Measurements from ENCODE around the gene WDPCP. TPM values are rescaled to one million over a fixed set of nuclear protein-coding genes. Genes with fewer than 3 reads are reported as not detected.
"Not testable (repeated sequence)": the region's sequence is repeated elsewhere in the genome, so short reads cannot be mapped to it uniquely, and the experiment has no call there.

WDPCP gene
- total and polyA plus RNA-seq, 2 donors: 5.5 to 10.4 TPM

DNA sequence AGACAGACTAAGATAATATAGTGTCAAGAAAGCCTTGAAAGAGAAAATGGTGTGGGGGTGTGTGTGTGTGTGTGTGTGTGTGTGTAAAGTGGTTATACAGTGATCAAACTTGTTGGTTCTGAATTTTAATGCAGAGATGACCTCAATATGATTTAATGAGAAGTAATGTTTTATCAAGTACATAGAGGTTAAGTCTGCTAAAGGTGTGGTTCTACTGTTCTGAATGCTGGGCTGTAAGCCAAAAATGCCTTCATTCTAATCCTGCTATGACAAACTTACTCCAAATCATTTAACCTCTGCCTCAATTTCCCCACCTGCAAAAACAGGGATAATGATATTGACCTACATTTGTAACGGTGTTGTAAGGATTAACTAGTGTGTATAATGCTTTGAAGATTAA lies 87.9 kb downstream of the WDPCP start:
- no peak overlapping the region for H3K4me3 ChIP-seq (ENCODE audit: low read length in 2 of 2)
- WGBS: 95% methylated on average over 1 of the region's 1 CpG
- H3K36me3 ChIP-seq (ENCODE audit: control insufficient read depth in 2 of 2, insufficient read depth in 2 of 2, low read length in 1 of 2): no peaks in the 10 kb centered on the region
- no peaks in the 10 kb centered on the region for H3K9me3 ChIP-seq (ENCODE audit: control insufficient read depth in 2 of 2, insufficient read depth in 1 of 2, low read length in 1 of 2)
- H3K27ac ChIP-seq (ENCODE audit: low read depth in 1 of 2, low read length in 1 of 2): no peak overlapping the region
- H3K4me1 ChIP-seq (ENCODE audit: control insufficient read depth in 2 of 2, insufficient read depth in 2 of 2, low read length in 2 of 2): no peaks in the 10 kb centered on the region
- H3K27me3 ChIP-seq (ENCODE audit: control insufficient read depth in 2 of 2, insufficient read depth in 1 of 2, low read length in 1 of 2): no peaks in the 10 kb centered on the region
- no peak for DNase-seq (ENCODE audit: low read depth in 6 of 9, low spot score in 9 of 9)

DNA sequence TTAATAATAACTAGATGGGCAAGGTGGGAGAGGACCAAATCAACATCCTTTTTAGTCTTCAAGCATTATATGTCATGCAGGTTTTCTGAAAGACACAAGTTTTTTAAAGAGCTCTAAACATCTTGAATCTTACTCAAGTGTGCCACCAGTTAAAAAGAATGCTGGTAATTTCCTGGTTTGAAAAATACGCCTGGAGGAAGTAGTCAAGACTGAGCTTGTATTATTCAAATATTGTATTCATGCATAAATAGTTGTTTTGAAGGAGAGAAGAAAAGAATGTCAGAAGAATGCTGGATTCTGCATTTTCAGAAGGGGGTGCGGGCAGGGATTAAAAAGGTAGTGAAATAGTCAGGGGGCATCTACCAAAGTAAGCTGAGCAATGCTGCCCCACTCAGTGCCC lies 90.7 kb downstream of the WDPCP start:
- Histone ChIP-seq H3K27ac (ENCODE audit: low read depth in 1 of 2, low read length in 1 of 2) (no peak overlapping the region), H3K4me3 (ENCODE audit: low read length in 2 of 2) (no peak overlapping the region), H3K27me3 (ENCODE audit: control insufficient read depth in 2 of 2, insufficient read depth in 1 of 2, low read length in 1 of 2) (no peaks in the 10 kb centered on the region), H3K36me3 (ENCODE audit: control insufficient read depth in 2 of 2, insufficient read depth in 2 of 2, low read length in 1 of 2) (no peaks in the 10 kb centered on the region), H3K4me1 (ENCODE audit: control insufficient read depth in 2 of 2, insufficient read depth in 2 of 2, low read length in 2 of 2) (no peaks in the 10 kb centered on the region), H3K9me3 (ENCODE audit: control insufficient read depth in 2 of 2, insufficient read depth in 1 of 2, low read length in 1 of 2) (no peaks in the 10 kb centered on the region)
- 96% methylated on average over 2 of the region's 2 CpGs for WGBS
- no peak for DNase-seq (ENCODE audit: low read depth in 6 of 9, low spot score in 9 of 9)

DNA sequence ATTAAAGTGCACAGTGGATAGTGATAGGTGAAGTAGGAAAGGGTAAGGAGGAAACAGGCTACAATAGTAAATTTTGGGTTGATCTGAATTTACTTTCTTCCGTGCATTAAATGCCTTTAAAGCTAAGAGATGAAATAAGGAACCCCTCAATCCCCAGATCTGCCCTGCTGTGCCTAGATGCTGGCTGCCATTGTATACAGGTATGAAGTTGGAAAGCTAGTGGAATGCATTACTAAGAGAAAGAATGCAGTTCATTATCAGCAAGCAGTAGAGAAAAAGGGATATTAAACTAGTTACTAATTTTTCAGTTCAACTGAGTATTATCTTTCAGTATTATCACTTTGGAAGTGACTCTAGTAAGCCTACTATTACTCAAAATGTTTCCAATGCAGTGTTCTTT lies 93.3 kb downstream of the WDPCP start:
- H3K27me3 ChIP-seq (ENCODE audit: control insufficient read depth in 2 of 2, insufficient read depth in 1 of 2, low read length in 1 of 2): no peaks in the 10 kb centered on the region
- no peak overlapping the region for H3K27ac ChIP-seq (ENCODE audit: low read depth in 1 of 2, low read length in 1 of 2)
- H3K36me3 ChIP-seq (ENCODE audit: control insufficient read depth in 2 of 2, insufficient read depth in 2 of 2, low read length in 1 of 2): no peaks in the 10 kb centered on the region
- no peak overlapping the region for H3K4me3 ChIP-seq (ENCODE audit: low read length in 2 of 2)
- no peaks in the 10 kb centered on the region for H3K4me1 ChIP-seq (ENCODE audit: control insufficient read depth in 2 of 2, insufficient read depth in 2 of 2, low read length in 2 of 2)
- no peaks in the 10 kb centered on the region for H3K9me3 ChIP-seq (ENCODE audit: control insufficient read depth in 2 of 2, insufficient read depth in 1 of 2, low read length in 1 of 2)
- no peak for DNase-seq (ENCODE audit: low read depth in 6 of 9, low spot score in 9 of 9)
- 98% methylated on average over 1 of the region's 1 CpG for WGBS

DNA sequence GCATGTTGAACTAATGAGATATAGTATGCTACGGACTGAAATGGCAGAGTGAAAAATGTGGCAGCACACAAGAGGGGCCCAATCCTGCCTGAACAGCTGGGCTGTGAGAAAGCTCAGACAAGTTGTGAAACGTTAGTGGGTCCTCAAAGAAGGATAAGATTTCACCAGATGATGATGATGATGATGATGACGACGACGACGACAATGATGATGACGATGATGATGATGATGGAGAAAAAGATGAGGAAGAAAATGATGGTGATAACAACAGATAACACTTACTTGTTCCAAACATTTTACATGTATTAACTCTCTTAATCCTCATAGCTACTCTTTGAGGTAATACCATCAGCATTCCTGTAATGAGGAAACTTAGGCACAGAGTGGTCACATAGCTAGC lies 94.2 kb downstream of the WDPCP start:
- 97% methylated on average over 7 of the region's 7 CpGs for WGBS
- H3K4me3 ChIP-seq (ENCODE audit: low read length in 2 of 2): no peak overlapping the region
- H3K36me3 ChIP-seq (ENCODE audit: control insufficient read depth in 2 of 2, insufficient read depth in 2 of 2, low read length in 1 of 2): no peaks in the 10 kb centered on the region
- no peaks in the 10 kb centered on the region for H3K27me3 ChIP-seq (ENCODE audit: control insufficient read depth in 2 of 2, insufficient read depth in 1 of 2, low read length in 1 of 2)
- no peaks in the 10 kb centered on the region for H3K4me1 ChIP-seq (ENCODE audit: control insufficient read depth in 2 of 2, insufficient read depth in 2 of 2, low read length in 2 of 2)
- DNase-seq (ENCODE audit: low read depth in 6 of 9, low spot score in 9 of 9): no peak
- no peaks in the 10 kb centered on the region for H3K9me3 ChIP-seq (ENCODE audit: control insufficient read depth in 2 of 2, insufficient read depth in 1 of 2, low read length in 1 of 2)
- no peak overlapping the region for H3K27ac ChIP-seq (ENCODE audit: low read depth in 1 of 2, low read length in 1 of 2)

DNA sequence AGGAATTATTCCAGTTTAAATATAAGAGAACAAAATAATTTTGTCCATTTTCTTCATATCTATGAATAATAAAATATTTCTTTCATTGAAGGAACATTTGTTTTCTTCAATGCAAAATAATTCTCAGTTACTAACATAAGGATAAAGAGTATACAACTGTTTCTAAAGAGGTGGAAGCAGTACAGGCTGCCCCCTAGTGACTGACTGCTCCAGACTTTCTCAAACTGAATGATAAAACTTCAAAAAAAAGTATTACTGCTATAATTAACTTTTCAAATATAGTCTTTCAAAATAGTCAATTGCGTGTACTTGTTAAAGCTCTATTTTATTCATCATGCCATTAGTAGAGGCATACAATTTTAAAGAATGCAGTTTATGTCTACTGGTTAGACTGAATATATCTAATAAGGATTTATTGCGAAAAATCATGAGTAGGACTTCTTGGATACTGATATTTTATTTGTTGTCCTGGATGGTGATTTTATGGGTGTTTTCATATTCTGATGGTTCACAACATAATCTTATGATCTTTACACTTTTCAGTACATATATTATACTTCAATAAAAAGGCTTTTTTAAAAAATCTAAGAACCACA lies 100.1 kb downstream of the WDPCP start:
- H3K27me3 ChIP-seq (ENCODE audit: control insufficient read depth in 2 of 2, insufficient read depth in 1 of 2, low read length in 1 of 2): no peaks in the 10 kb centered on the region
- DNase-seq (ENCODE audit: low read depth in 6 of 9, low spot score in 9 of 9): peak in 4 of 9 donors; percentile 8 to 46 (median 20)
- no peaks in the 10 kb centered on the region for H3K36me3 ChIP-seq (ENCODE audit: control insufficient read depth in 2 of 2, insufficient read depth in 2 of 2, low read length in 1 of 2)
- H3K4me3 ChIP-seq (ENCODE audit: low read length in 2 of 2): no peak overlapping the region
- no peaks in the 10 kb centered on the region for H3K9me3 ChIP-seq (ENCODE audit: control insufficient read depth in 2 of 2, insufficient read depth in 1 of 2, low read length in 1 of 2)
- 92% methylated on average over 2 of the region's 2 CpGs for WGBS
- no peaks in the 10 kb centered on the region for H3K4me1 ChIP-seq (ENCODE audit: control insufficient read depth in 2 of 2, insufficient read depth in 2 of 2, low read length in 2 of 2)
- H3K27ac ChIP-seq (ENCODE audit: low read depth in 1 of 2, low read length in 1 of 2): no peak overlapping the region

DNA sequence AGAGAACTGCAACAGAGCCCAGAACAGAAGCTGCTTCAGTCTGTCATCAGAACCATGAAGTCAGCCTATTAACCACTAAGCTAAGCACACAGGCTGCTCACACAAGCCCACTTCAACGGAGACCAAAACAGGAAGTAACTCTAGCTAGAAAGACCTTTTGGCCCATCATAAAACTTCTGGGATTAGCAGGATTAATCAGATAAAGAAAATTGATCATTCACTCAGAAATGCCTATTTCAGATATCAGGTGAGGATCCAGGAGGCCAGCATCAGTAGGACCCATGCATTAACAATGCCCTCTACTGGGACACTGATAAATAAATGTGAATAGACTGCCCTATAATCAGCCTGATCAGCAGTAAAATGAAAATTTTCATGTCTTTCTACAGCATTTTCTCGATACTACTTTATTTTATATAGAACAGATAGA lies 101.4 kb downstream of the WDPCP start:
- Histone ChIP-seq H3K9me3 (ENCODE audit: control insufficient read depth in 2 of 2, insufficient read depth in 1 of 2, low read length in 1 of 2) (no peaks in the 10 kb centered on the region), H3K36me3 (ENCODE audit: control insufficient read depth in 2 of 2, insufficient read depth in 2 of 2, low read length in 1 of 2) (no peaks in the 10 kb centered on the region), H3K4me3 (ENCODE audit: low read length in 2 of 2) (no peak overlapping the region), H3K4me1 (ENCODE audit: control insufficient read depth in 2 of 2, insufficient read depth in 2 of 2, low read length in 2 of 2) (no peaks in the 10 kb centered on the region), H3K27ac (ENCODE audit: low read depth in 1 of 2, low read length in 1 of 2) (no peak overlapping the region), H3K27me3 (ENCODE audit: control insufficient read depth in 2 of 2, insufficient read depth in 1 of 2, low read length in 1 of 2) (no peaks in the 10 kb centered on the region)
- 66% methylated on average over 2 of the region's 2 CpGs for WGBS
- peak in 1 of 9 donors; percentile 4 for DNase-seq (ENCODE audit: low read depth in 6 of 9, low spot score in 9 of 9)

DNA sequence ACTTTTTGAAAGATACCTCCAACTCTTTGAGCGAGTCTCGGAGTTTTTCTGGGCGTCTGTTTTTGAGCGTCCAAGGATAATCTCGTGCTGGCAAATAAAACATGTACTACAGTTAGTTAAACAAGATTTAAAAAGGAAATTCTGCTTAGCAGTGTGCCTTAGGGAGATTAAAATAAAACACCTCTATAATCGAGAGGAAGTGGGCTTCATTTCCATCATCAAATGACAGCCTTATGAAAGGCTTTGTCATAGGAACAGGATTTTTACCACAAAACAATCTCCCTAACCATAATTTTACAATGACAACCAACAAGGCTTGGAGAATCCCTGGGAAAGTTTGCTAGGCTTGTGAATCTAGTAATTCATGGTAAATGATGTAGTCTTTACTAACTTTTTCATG lies 103.4 kb downstream of the WDPCP start:
- Histone ChIP-seq H3K4me1 (ENCODE audit: control insufficient read depth in 2 of 2, insufficient read depth in 2 of 2, low read length in 2 of 2) (no peaks in the 10 kb centered on the region), H3K9me3 (ENCODE audit: control insufficient read depth in 2 of 2, insufficient read depth in 1 of 2, low read length in 1 of 2) (no peaks in the 10 kb centered on the region), H3K36me3 (ENCODE audit: control insufficient read depth in 2 of 2, insufficient read depth in 2 of 2, low read length in 1 of 2) (no peaks in the 10 kb centered on the region), H3K4me3 (ENCODE audit: low read length in 2 of 2) (no peak overlapping the region), H3K27ac (ENCODE audit: low read depth in 1 of 2, low read length in 1 of 2) (no peak overlapping the region), H3K27me3 (ENCODE audit: control insufficient read depth in 2 of 2, insufficient read depth in 1 of 2, low read length in 1 of 2) (no peaks in the 10 kb centered on the region)
- no peak for DNase-seq (ENCODE audit: low read depth in 6 of 9, low spot score in 9 of 9)
- WGBS: 84% methylated on average over 6 of the region's 6 CpGs

DNA sequence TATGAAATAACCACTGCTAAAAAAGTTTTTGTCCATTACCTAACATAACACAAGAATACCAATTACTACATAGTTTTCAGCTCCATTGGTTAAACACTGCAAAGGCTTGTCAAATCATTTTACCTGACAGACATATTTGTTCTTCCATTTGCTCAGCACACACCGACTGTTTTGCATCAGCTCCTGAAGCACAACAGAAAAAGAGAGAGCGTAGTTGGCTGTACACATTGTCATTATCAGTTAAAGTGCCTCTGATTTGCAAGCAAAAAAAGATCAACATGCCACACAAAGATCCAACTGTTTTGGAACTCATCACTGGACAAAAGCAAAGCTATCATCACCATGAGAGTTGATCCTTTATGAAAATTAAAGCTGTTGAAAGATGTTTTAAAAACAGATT lies 103.8 kb downstream of the WDPCP start:
- H3K27ac ChIP-seq (ENCODE audit: low read depth in 1 of 2, low read length in 1 of 2): no peak overlapping the region
- H3K4me3 ChIP-seq (ENCODE audit: low read length in 2 of 2): no peak overlapping the region
- H3K36me3 ChIP-seq (ENCODE audit: control insufficient read depth in 2 of 2, insufficient read depth in 2 of 2, low read length in 1 of 2): no peaks in the 10 kb centered on the region
- H3K9me3 ChIP-seq (ENCODE audit: control insufficient read depth in 2 of 2, insufficient read depth in 1 of 2, low read length in 1 of 2): no peaks in the 10 kb centered on the region
- no peaks in the 10 kb centered on the region for H3K4me1 ChIP-seq (ENCODE audit: control insufficient read depth in 2 of 2, insufficient read depth in 2 of 2, low read length in 2 of 2)
- WGBS: 96% methylated on average over 2 of the region's 2 CpGs
- H3K27me3 ChIP-seq (ENCODE audit: control insufficient read depth in 2 of 2, insufficient read depth in 1 of 2, low read length in 1 of 2): no peaks in the 10 kb centered on the region
- no peak for DNase-seq (ENCODE audit: low read depth in 6 of 9, low spot score in 9 of 9)

DNA sequence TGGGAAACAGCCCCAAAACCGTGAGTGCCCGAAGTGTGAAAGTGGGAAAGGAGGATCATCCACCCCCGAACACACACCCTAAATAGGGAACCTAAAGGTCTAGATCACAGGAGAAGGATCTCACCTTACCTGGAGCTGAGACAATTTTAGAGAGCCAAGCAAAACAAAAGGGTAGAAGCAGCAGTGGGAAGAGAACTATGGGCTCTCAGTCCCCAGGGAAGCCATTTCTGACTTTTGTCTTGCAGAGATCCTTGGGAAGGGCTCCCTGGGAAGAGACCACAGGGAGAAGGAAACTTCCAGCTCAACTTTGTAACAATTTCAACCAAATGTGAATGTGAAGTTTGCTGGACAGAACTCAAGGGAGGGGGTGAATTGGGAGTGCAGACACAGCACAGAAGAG lies 110.6 kb downstream of the WDPCP start:
- 99% methylated on average over 3 of the region's 3 CpGs for WGBS
- no peaks in the 10 kb centered on the region for H3K36me3 ChIP-seq (ENCODE audit: control insufficient read depth in 2 of 2, insufficient read depth in 2 of 2, low read length in 1 of 2)
- DNase-seq (ENCODE audit: low read depth in 6 of 9, low spot score in 9 of 9): no peak

DNA sequence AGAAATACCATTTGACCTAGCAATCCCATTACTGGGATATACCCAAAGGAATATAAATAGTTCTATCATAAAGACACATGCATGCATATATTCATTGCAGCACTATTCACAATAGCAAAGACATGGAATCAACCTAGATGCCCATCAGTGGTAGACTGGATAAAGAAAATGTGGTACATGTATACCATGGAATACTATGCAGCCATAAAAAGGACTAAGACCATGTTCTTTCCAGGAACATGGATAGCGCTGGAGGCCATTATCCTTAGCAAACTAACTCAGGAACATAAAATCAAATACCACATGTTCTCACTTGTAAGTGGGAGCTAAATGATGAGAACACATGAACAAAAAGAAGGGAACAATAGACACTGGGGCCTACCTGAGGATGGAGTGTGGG lies 119.0 kb downstream of the WDPCP start:
- not testable (repeated sequence) for DNase-seq (ENCODE audit: low read depth in 6 of 9, low spot score in 9 of 9)

More for the DNA sequence above, 110.6 kb downstream of the WDPCP start:
- H3K4me1 ChIP-seq (ENCODE audit: control insufficient read depth in 2 of 2, insufficient read depth in 2 of 2, low read length in 2 of 2): no peaks in the 10 kb centered on the region
- H3K27ac ChIP-seq (ENCODE audit: low read depth in 1 of 2, low read length in 1 of 2): no peak overlapping the region
- H3K27me3 ChIP-seq (ENCODE audit: control insufficient read depth in 2 of 2, insufficient read depth in 1 of 2, low read length in 1 of 2): no peaks in the 10 kb centered on the region
- H3K9me3 ChIP-seq (ENCODE audit: control insufficient read depth in 2 of 2, insufficient read depth in 1 of 2, low read length in 1 of 2): no peaks in the 10 kb centered on the region
- no peak overlapping the region for H3K4me3 ChIP-seq (ENCODE audit: low read length in 2 of 2)

More for the DNA sequence above, 119.0 kb downstream of the WDPCP start:
- H3K4me3 ChIP-seq (ENCODE audit: low read length in 2 of 2); H3K9me3 ChIP-seq (ENCODE audit: control insufficient read depth in 2 of 2, insufficient read depth in 1 of 2, low read length in 1 of 2); H3K4me1 ChIP-seq (ENCODE audit: control insufficient read depth in 2 of 2, insufficient read depth in 2 of 2, low read length in 2 of 2); H3K27me3 ChIP-seq (ENCODE audit: control insufficient read depth in 2 of 2, insufficient read depth in 1 of 2, low read length in 1 of 2); H3K27ac ChIP-seq (ENCODE audit: low read depth in 1 of 2, low read length in 1 of 2); H3K36me3 ChIP-seq (ENCODE audit: control insufficient read depth in 2 of 2, insufficient read depth in 2 of 2, low read length in 1 of 2): not testable (repeated sequence)
- whole genome bisulfite sequencing: 100% methylated on average over 1 of the region's 1 CpG

Data from thymus (tissue), 11 donors.